ENCODE measurements around the gene PRH2.

- no peak for TF ChIP-seq EZH2 (IDR thresholded peaks at IDR 0.05; ENCODE audit: low read depth)
- no peak for TF ChIP-seq CTCF (conservative IDR thresholded peaks at IDR 0.05)
Observed at GRCh38 chr12:10891937-10892336, 37.1 kb upstream of the PRH2 start.
